ENCODE data around the gene ARID1B. TPM values are rescaled to one million over a fixed set of nuclear protein-coding genes. Genes with fewer than 3 reads are reported as not detected.

ARID1B gene
- total RNA-seq, 1 experiment from 2014 or later: 58.8 TPM

GRCh38 chr6:157245436-157245835, 468.3 kb downstream of the ARID1B start:
- no peaks in the 10 kb centered on the region for H3K4me1 Mint-ChIP-seq (ENCODE audit: low read depth, unreplicated experiment)
- H3K27ac Mint-ChIP-seq (ENCODE audit: unreplicated experiment): no peak overlapping the region
- intact Hi-C loops (cut with micrococcal nuclease; ENCODE audit: unreplicated experiment): no loop called here
- no peaks in the 10 kb centered on the region for H3K9me3 Mint-ChIP-seq (ENCODE audit: unreplicated experiment)
- Histone ChIP-seq H3K36me3 (ENCODE audit: control insufficient read depth, insufficient read depth, low read length) (no peaks in the 10 kb centered on the region), H3K4me1 (no peaks in the 10 kb centered on the region), H3K4me3 (ENCODE audit: low read depth, low read length) (no peak overlapping the region), H3K9me3 (no peaks in the 10 kb centered on the region), H3K27me3 (replicated peaks; ENCODE audit: control insufficient read depth, insufficient read depth, low read length) (no peaks in the 10 kb centered on the region)
- no peak for DNase-seq
- POLR2A ChIA-PET: interaction anchor here (0.5 kb wide), 1 partner anchor 43 kb away, joined by 4 read pairs; no protein-coding TSS in a partner anchor
- no peaks in the 10 kb centered on the region for H3K36me3 Mint-ChIP-seq (ENCODE audit: insufficient read depth, unreplicated experiment)
- TF ChIP-seq, protein P1, sequence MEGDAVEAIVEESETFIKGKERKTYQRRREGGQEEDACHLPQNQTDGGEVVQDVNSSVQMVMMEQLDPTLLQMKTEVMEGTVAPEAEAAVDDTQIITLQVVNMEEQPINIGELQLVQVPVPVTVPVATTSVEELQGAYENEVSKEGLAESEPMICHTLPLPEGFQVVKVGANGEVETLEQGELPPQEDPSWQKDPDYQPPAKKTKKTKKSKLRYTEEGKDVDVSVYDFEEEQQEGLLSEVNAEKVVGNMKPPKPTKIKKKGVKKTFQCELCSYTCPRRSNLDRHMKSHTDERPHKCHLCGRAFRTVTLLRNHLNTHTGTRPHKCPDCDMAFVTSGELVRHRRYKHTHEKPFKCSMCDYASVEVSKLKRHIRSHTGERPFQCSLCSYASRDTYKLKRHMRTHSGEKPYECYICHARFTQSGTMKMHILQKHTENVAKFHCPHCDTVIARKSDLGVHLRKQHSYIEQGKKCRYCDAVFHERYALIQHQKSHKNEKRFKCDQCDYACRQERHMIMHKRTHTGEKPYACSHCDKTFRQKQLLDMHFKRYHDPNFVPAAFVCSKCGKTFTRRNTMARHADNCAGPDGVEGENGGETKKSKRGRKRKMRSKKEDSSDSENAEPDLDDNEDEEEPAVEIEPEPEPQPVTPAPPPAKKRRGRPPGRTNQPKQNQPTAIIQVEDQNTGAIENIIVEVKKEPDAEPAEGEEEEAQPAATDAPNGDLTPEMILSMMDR (IDR thresholded peaks at IDR 0.05; ENCODE audit: insufficient read depth in 1 of 2, low read depth in 1 of 2, low read length in 1 of 2, severe bottlenecking in 1 of 2, unreplicated experiment in 1 of 2): no peak
- no peak overlapping the region for H3K4me3 Mint-ChIP-seq (ENCODE audit: unreplicated experiment)
- CTCF ChIA-PET: no interaction called here
- no peaks in the 10 kb centered on the region for H3K27me3 Mint-ChIP-seq (ENCODE audit: insufficient read depth, unreplicated experiment)
- no TSS peak for BruUV-seq (replicated peaks)

GRCh38 chr6:157246048-157246630, 469.0 kb downstream of the ARID1B start:
- no peaks in the 10 kb centered on the region for H3K9me3 Mint-ChIP-seq (ENCODE audit: unreplicated experiment)
- intact Hi-C loops (cut with micrococcal nuclease; ENCODE audit: unreplicated experiment): no loop called here
- H3K27me3 ChIP-seq (replicated peaks; ENCODE audit: control insufficient read depth, insufficient read depth, low read length): no peaks in the 10 kb centered on the region
- no peak overlapping the region for H3K4me3 ChIP-seq (ENCODE audit: low read depth, low read length)
- H3K4me1 ChIP-seq: no peaks in the 10 kb centered on the region
- CTCF ChIA-PET: no interaction called here
- H3K27me3 Mint-ChIP-seq (ENCODE audit: insufficient read depth, unreplicated experiment): no peaks in the 10 kb centered on the region
- H3K4me3 Mint-ChIP-seq (ENCODE audit: unreplicated experiment): no peak overlapping the region
- no peaks in the 10 kb centered on the region for H3K36me3 ChIP-seq (ENCODE audit: control insufficient read depth, insufficient read depth, low read length)
- H3K36me3 Mint-ChIP-seq (ENCODE audit: insufficient read depth, unreplicated experiment): no peaks in the 10 kb centered on the region
- no peak overlapping the region for H3K27ac Mint-ChIP-seq (ENCODE audit: unreplicated experiment)
- H3K4me1 Mint-ChIP-seq (ENCODE audit: low read depth, unreplicated experiment): no peaks in the 10 kb centered on the region
- POLR2A ChIA-PET: no interaction called here
- BruUV-seq (replicated peaks): no TSS peak
- H3K9me3 ChIP-seq: no peaks in the 10 kb centered on the region
- no peak for DNase-seq
- TF ChIP-seq, protein P1 (IDR thresholded peaks at IDR 0.05; ENCODE audit: insufficient read depth in 1 of 2, low read depth in 1 of 2, low read length in 1 of 2, severe bottlenecking in 1 of 2, unreplicated experiment in 1 of 2): no peak

GRCh38 chr6:157246771-157247484, 469.8 kb downstream of the ARID1B start:
- H3K4me3 Mint-ChIP-seq (ENCODE audit: unreplicated experiment): no peak overlapping the region
- no peaks in the 10 kb centered on the region for H3K27me3 ChIP-seq (replicated peaks; ENCODE audit: control insufficient read depth, insufficient read depth, low read length)
- TF ChIP-seq, protein P1 (IDR thresholded peaks at IDR 0.05; ENCODE audit: insufficient read depth in 1 of 2, low read depth in 1 of 2, low read length in 1 of 2, severe bottlenecking in 1 of 2, unreplicated experiment in 1 of 2): no peak
- no peak for DNase-seq
- H3K36me3 Mint-ChIP-seq (ENCODE audit: insufficient read depth, unreplicated experiment): no peaks in the 10 kb centered on the region
- H3K27me3 Mint-ChIP-seq (ENCODE audit: insufficient read depth, unreplicated experiment): peaks cover 2% of the 10 kb centered on the region
- H3K4me1 Mint-ChIP-seq (ENCODE audit: low read depth, unreplicated experiment): no peaks in the 10 kb centered on the region
- H3K4me1 ChIP-seq: no peaks in the 10 kb centered on the region
- no peaks in the 10 kb centered on the region for H3K9me3 ChIP-seq
- CTCF ChIA-PET: no interaction called here
- intact Hi-C loops (cut with micrococcal nuclease; ENCODE audit: unreplicated experiment): no loop called here
- H3K9me3 Mint-ChIP-seq (ENCODE audit: unreplicated experiment): no peaks in the 10 kb centered on the region
- H3K36me3 ChIP-seq (ENCODE audit: control insufficient read depth, insufficient read depth, low read length): no peaks in the 10 kb centered on the region
- BruUV-seq (replicated peaks): no TSS peak
- no peak overlapping the region for H3K4me3 ChIP-seq (ENCODE audit: low read depth, low read length)
- POLR2A ChIA-PET: no interaction called here
- no peak overlapping the region for H3K27ac Mint-ChIP-seq (ENCODE audit: unreplicated experiment)

Measured in Caco-2 (cell line).